GM19324 (cell line): ENCODE data around the gene ALPK1.
A peak's percentile ranks its signal among the peaks of the same experiment; 100 is the strongest.
"Not testable (repeated sequence)": the region's sequence is repeated elsewhere in the genome, so short reads cannot be mapped to it uniquely, and the experiment has no call there.

Experiments used
- ATAC-seq: cut with Tn5 transposase; IDR thresholded peaks from one replicate; pipeline ENCODE4 v1.9.1; 2021; ENCODE audit warnings: mild to moderate bottlenecking, moderate library complexity; ENCODE audit not compliant: unreplicated experiment, low FRiP score

ALPK1 gene

GRCh38 chr4:112284166-112284565 lies 13.0 kb upstream of the ALPK1 start:
- ATAC-seq, result no peak

GRCh38 chr4:112284662-112285411 lies 12.3 kb upstream of the ALPK1 start:
- ATAC-seq, result no peak

GRCh38 chr4:112287258-112287989 lies 9.7 kb upstream of the ALPK1 start:
- ATAC-seq, result peak; percentile 21

GRCh38 chr4:112288455-112288854 lies 8.7 kb upstream of the ALPK1 start:
- ATAC-seq, result no peak

GRCh38 chr4:112289407-112290253 lies 7.5 kb upstream of the ALPK1 start:
- ATAC-seq, result no peak

GRCh38 chr4:112290341-112290740 lies 6.8 kb upstream of the ALPK1 start:
- no peak for ATAC-seq

- no peak for ATAC-seq
These were observed 2.6 kb downstream of the ALPK1 start for GRCh38 chr4:112299721-112300120.

- no peak for ATAC-seq
These were observed 5.4 kb downstream of the ALPK1 start for GRCh38 chr4:112302320-112303274.

- ATAC-seq, result not testable (repeated sequence)
These were observed 8.3 kb downstream of the ALPK1 start for GRCh38 chr4:112305477-112305876.

- not testable (repeated sequence) for ATAC-seq
These were observed 12.2 kb downstream of the ALPK1 start for GRCh38 chr4:112309263-112309791.

GRCh38 chr4:112311516-112311915 lies 14.3 kb downstream of the ALPK1 start:
- ATAC-seq, result no peak

- ATAC-seq, result peak; percentile 97
These were observed 15.6 kb downstream of the ALPK1 start for GRCh38 chr4:112312610-112313239.

GRCh38 chr4:112315446-112315845 lies 18.3 kb downstream of the ALPK1 start:
- ATAC-seq, result no peak

- ATAC-seq, result no peak
These were observed 19.2 kb downstream of the ALPK1 start for GRCh38 chr4:112316360-112316759.

- ATAC-seq, result peak; percentile 89
These were observed 21.3 kb downstream of the ALPK1 start for GRCh38 chr4:112318239-112319142.

- ATAC-seq, result no peak
These were observed 24.9 kb downstream of the ALPK1 start for GRCh38 chr4:112321776-112322684.

- no peak for ATAC-seq
These were observed 25.7 kb downstream of the ALPK1 start for GRCh38 chr4:112322866-112323265.
